ENCODE data around the gene RTP3.

The RTP3 gene

DNA sequence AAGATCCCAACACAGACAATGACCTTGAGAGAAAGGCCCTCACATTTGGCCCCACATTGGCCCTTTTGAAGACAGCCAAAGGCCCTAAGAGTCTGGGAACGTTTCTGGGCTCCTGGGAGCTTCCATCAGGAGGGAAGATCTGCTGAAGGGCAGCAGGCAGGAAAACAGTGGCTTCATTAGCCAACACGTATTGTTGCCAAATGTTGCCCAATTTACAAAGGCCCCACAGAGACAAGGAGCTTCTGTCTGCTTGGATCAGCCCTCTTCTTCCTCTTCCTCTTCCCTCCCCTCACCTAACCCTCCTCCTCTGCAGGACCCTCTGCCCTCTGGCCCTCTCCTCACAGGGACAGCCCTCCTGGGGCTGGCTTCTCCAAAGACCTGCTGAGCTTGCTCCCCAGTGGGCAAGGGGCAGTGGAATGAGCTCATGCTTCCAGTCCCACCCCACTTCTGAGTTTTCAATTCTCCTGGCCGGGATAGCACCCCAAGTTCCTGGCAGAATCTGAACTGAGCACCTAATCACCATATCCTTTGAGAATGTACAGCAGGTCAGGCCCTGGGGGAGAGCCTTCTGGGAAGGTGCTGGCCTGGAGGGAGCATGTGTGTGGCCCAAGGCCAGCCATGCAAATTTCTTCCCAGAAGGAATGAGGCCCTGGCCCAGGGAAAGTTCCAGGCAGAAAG is 28.0 kb upstream of the RTP3 start:
- no peak for DNase-seq

DNA sequence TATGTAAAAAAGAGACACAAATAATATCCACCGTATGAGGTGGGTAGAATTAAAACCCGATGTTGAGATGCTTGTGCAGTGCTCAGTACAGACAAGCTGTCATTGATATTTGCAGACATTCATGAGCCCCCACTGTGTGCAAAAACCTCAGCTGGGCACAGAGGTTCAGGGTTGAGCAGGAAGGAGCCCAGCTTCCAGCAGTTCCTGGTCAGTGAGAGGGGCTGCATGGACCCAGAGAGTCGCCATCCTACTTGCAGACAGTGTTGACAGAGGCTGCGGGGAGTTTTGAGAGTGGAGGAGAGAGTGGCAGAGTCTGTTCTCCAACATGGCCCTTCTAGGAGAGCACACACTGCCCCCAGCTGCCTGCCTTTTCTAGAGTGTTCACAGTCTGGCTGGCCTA is 26.9 kb upstream of the RTP3 start:
- DNase-seq = no peak

DNA sequence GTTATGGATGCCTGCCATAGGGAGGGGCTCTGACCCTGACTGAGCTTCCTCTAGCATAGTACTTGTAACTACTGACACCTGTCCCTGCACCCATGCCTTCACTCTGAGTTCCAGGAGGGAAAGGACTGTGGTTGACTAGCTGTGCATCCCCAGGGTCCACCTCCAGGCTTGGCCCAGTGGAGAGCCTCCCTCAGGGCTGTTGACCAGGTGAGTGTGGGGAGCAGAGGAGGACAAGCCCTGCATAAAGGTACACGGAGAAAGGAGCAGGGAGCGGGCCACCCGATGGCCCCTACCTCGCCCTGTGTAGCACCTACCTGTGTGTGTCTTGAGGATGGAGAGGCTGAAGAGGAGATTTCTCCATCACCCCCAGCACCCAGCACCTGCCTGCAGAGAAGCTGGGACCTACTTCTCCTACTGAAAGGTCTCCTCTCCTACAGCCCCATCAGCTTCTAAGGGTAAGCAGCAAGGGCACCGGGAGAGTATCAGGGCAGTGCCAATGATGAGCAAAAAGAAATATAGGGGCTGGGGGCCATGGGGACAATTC is 26.3 kb upstream of the RTP3 start:
- DNase-seq = no peak

DNA sequence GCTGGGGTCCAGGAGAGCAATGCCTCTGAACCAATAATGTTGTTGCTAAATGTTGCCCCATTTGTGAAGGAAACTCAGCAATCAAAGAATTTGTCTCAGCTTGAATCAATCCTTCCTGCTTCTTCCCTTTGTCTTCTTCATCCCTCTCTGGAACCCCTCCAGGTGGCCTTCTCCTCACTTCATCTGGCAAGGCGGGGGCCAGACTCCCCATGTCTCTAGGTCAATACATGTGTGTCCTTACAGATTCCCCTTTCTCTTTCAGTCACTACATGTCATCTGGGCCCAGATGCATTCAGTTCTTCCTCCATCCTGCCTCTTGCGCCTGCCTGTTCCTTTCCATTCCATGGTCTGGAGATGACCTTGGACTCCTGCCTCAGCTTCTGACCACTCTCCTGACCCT is 25.0 kb upstream of the RTP3 start:
- DNase-seq = no peak

DNA sequence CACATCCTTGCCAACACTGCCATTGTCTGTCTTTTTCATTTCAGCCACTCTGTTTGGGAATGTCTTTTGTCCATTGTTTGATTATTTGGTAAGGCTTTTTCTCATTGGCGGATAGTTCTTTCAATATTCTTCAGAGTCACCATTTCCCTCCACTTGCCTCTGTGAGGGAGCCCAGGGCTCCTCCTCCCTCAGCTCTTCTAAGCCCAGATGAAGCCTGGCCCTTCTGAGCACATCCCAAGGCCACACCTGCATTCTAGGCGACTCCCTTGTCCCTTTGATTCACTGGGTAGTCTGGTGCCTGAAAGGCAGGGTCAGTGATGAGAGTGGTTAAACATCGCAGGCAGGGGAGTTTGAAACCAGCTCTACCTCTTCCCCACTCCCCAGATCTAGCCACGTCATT is 20.6 kb upstream of the RTP3 start:
- no peak for DNase-seq

DNA sequence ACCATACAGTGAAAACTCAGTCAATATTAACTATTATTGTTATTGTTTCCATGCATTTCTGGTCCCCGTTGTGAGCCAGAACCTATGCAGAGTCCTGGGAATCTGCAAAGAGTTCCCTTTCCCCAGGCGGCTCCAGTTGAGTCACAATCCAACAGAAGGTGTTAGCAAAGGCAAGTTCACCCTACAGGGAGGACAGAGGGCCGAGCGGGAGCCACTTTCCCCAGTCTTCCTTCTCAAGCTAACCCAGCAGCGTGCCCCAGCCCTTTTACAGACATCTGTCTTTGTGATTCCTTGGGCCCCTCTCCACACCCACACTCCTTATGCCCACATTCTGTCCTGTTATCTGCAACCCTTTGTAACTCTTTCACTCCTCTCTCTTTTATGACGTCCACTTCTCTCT is 20.0 kb upstream of the RTP3 start:
- no peak for DNase-seq

DNA sequence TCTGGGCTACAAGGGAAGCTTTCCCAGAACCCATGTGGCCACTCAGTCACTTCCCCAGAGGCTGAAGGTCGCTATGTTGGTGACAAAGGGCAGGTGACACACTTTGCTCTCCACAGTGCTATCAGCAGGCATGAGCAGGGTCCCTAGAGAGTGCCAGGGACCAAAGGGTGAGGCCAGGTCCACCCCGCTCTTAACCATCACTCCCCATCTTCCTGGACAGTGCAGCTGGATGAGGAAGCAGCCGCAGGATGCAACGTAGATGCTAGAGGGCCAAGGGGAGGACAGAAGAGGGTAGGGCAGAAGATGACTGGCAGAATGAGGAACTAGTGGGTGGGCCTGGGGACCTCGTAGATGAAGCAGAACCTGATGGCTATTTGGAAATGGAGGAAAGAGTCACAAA is 19.4 kb upstream of the RTP3 start:
- DNase-seq = no peak

DNA sequence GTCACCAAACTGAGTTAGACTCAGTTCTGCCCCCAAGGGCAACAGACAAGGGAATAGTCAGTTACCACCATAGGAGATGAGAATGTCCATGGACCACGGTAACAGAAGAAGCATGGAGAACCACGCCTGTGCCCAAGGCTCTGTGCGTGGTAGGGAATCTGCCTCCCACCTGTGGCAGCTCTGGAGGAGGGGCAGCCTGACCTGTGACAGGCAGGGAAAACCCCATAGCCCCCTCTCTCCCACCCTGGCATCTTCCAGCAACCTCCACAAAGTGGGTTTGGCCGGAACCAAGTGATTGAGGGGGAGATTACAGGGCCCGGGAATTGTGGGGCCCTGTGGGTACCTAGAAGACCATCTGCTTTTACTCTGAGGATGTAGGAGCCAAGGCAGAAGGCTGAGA is 18.8 kb upstream of the RTP3 start:
- DNase-seq = no peak

DNA sequence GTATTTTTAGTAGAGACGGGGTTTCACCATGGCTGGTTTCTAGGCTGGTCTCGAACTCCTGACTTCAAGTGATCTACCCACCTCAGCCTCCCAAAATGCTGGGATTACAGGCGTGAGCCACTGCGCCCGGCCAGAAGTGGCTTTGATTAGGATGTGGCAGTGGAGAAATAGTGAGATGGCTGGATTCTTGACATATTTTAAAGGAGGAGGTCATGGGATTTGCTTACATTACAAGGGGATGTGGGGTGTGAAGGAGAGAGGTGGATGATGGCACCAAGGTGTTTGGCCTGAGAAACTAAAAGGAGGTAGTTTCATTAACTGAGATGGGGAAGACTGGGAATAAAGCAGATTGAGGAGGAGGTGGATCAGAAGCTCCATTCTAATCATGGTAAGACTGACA is 18.1 kb upstream of the RTP3 start:
- no peak for DNase-seq

DNA sequence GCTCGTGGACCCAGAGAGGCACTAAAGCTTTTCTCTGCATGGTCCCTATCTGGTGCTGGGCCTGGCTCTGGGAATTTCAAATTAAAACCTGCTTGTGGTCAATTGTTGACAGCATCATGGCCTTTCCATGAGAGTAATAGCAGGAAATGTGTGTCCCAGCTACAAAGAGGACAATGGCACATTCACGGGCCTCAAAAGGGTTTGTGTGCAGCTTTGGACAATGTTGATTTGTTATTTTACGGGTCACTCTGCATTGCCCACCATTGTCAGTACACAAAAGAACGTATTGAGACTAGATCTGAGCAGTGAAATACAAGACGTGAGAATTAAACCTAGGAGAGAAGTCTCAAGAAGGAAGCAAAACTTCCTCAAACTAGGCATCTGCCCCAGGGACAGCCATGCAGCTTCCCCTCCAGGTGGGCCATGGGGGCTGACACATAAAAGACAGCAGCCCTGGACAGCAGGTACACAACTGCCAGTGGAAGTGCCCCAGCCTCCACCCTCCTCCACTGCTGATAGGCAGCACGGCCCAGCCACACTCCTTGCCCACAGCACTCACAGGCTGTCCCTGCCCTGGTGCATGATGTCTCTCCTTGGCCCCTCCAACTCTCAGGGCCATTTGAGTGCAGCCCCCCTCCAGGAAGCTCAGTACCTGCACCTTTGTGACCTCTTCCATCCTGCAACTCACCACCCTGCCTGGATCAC is 17.1 kb upstream of the RTP3 start:
- no peak for DNase-seq

DNA sequence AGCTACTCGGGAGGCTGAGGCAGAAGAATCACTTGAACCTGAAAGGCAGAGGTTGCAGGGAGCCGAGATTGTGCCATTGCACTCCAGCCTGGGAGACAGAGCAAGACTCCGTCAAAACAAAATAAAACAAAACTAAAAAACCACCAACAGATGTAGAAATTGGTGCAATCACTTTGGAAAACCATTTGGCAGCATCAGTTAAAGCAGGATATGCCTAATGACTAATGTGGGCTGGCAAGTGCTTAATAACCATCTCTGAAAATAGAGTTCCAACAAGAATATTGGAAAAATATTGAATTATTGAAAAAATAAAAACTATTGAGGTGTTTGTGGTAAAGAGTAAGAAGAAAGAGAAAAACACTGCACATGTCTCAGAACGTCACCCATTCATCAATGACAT is 16.1 kb upstream of the RTP3 start:
- DNase-seq = no peak

DNA sequence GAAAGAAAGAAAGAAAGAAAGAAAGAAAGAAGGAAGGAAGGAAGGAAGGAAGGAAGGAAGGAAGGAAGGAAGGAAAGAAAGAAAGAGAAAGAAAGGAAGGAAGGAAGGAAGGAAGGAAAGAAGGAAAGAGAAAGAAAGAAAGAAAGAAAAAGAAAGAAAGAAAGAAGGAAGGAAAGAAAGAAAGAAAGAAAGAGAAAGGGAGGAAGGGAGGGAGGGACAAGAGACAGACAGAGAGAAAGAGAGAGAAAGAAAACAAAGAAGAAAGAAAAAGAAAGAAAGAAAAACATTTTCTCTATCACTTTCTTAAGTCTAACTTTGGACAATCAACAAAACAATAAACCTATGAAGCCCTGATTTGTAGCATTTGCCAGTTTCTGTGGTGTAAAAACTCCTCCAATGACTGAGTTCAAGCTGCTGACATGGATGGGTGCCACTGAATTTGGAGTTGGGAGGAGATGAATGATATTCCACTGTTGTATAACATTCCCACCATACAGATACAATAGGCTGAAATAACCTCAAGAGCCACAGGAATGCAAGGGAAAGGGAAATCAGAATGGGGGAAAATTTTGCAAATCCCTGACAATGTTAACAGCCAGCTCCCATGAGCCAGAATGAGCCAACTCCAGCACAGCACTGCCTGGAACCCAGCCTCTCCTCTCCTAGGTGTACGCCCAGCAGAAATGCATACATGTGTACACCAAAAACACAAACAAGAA is 15.0 kb upstream of the RTP3 start:
- no peak for DNase-seq

DNA sequence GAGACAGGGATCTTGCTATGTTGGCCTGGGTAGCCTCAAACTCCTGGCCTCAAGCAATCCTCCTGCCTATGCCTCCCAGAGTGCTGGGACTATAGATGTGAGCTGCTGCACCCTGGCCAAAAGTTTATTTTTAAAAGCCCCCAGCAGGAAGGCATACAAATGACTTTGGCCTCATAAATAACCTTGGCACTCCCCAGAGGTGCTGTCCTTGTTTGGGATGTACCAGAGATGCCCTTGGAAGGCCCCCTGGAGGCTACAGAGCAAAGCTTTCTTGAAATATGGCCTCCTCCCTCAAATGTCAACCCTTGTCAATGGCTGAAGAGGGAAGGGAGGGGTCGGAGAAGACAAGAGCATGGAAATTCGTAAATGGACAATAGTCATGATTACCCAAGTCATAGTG is 14.0 kb upstream of the RTP3 start:
- DNase-seq = no peak

DNA sequence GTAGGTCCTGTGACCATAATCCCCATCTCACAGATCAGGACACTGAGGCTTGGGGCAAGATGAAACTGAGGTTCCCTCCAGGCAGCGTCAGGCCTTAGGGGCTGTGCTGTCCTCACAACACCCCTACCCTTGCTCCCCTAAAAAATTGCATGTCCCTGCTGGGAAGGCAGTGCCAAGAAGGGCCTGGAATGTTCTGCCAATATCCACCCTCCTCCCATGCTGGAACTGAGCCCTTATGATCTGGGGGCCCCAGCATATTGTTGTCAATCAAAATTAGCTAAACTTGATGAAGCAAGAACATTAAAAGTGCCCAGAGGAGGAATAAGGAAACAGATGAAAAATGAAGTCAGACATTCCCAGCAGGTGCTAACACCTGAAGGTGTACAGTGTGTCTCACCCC is 13.4 kb upstream of the RTP3 start:
- DNase-seq = no peak

DNA sequence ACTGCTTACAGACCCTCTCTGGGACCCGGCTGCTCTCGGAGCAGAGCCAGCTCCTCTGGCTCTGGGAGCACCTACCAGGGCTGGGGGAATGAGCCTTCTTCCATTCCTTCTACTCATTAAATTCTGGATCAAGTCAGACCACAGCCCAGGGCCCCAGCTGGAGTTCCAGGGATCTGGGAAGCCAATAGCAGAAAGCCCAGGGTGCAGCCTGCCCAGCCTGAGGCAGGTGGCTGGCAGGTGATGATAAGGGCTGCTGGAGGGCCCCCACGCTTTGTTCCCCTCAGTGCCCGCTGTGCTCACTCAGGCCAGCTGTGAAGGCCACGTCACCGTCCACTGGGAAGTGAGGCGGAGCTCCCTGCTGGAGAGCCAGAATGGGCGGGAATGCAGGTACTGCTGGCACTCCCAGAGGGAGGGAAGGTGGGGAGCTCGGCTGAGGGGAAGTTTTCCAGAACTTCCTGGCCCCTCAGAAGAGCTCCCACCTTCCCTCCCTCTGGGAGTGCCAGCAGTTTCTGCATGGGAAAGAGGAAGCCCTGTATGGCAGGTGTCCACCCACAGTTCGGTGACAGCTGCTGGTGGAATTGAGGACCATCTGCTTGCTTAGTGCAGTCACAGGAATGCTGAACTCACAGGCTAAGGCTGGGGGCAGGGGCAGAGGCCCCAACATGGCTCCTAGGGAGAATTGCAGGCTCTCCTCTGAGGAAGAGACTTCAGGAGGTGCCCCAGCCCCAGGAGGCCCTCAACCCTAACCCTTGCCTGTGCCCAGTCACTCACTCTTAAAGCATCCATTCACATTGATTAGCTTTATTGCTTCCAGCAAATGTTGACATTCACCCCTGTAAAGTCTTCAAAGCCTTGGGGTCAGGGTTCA is 12.6 kb upstream of the RTP3 start:
- no peak for DNase-seq

DNA sequence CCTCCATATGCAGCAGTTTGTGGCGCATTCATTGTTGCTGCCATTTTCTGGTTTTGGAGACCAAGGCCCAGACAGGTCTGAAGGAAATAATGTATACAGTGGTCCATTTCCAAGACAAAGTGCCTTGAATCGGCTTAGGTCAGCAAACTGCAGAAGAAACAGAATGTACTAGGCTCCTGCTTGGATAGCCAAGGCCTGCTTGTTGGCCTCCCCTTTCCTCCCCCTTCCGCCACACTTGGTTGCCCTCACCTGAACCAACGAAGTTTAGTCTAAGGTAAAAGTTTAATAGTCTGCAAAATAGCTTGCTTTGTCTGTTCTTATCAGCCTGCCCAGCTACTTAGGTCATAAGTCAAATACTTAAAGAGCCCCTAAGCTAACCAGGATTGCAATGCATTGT is 12.0 kb upstream of the RTP3 start:
- DNase-seq = no peak

DNA sequence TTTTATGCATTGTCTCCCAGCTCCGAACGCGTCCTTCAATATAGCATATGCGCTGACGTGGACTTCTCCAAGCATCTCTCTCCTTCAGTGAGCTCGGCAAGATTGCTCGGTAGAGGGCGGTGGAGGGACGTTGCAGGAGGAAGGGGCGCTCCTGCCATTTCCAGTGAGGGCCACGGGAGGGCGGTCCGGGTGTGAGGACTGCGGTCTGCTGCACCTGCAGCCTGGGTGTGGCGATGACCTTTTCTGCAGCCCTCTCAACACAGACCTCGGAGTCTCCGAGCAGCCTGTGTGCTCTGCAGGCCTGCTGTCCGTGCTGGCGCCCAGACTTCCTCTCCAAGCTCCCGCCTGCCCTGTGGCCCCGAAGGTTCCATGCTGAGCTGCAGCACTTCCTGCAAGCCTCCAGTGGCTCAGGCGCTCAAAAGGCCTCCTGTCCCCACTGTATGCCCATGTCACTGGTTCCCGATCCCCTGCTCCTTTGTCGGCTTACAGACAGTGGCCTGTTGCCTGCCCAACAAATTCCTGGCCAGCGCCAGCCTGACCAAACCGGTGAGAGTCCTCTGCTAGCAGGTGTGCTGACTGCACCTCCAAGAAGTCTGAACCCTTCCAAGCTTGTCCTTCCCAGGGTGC is 8.9 kb upstream of the RTP3 start:
- DNase-seq = peak; percentile 71

DNA sequence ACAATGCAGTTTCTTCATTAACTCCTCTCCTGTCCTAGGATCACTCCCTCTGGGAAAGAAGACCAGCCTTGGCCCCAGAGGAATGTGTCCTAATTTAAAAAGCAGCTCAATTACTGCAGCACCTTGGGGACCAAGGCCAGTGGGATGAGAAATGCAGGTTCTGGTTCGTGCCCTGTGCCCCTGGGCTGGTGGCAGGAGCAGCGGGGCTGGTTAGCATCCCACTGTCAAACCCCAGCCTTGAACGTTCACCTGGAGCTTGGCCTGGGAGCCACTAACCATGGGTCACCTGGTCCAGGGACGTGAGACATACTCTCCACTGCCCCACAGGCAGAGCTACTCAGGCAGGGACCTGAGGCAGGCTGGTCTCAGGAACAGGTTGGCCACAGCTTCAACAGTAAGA is 8.4 kb upstream of the RTP3 start:
- DNase-seq = no peak

DNA sequence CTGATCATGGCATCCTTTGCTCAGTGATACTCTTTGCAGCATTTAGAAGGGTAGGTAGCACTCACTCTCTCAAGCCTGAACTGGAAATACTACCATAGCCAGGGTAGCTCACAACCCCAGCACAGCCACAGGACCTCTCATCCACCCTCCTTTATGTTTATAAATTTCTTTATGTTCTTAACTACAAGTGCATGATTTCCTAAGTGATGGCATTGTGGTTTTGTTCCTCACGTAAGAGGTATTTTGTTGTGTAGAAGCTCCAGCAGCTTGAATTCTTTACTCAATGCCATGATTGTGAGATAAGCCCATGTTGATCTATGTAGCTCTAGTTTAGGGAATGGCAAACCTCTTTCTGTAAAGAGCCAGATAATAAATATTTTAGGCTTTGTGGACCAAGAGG is 7.9 kb upstream of the RTP3 start:
- no peak for DNase-seq

DNA sequence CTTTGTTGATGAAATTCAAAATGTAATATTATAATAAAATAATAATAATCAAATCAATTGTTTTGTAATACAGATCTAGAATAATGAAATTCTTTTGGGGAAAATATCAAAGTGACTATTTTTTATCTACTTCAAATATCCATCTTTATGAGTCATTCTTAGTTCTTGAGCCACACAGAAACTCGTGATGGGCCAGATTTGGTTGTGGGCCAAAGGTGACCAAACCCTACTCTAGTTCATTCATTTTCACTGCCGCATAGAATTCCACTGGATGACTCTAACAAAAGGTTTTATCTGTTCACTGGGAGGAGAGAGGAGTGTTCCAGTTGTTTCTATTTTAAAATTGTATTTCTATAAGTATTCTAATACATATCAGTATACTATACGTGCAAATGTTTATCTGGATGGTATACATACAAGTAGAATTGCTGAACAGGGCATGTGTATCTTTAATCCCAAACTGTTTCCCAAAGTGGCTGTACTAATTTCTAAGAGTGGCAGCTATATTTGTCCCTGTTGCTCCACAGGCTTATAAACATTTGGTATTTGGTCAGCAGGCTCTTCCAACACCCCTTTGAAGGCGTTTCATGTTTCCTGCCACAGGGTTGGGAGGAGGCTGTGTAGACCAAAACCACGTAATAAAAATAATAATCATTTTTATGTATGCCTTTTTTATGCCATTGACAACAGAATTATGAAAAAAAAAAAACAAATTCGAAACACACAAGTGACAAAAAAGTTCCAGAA is 7.3 kb upstream of the RTP3 start:
- no peak for DNase-seq

DNA sequence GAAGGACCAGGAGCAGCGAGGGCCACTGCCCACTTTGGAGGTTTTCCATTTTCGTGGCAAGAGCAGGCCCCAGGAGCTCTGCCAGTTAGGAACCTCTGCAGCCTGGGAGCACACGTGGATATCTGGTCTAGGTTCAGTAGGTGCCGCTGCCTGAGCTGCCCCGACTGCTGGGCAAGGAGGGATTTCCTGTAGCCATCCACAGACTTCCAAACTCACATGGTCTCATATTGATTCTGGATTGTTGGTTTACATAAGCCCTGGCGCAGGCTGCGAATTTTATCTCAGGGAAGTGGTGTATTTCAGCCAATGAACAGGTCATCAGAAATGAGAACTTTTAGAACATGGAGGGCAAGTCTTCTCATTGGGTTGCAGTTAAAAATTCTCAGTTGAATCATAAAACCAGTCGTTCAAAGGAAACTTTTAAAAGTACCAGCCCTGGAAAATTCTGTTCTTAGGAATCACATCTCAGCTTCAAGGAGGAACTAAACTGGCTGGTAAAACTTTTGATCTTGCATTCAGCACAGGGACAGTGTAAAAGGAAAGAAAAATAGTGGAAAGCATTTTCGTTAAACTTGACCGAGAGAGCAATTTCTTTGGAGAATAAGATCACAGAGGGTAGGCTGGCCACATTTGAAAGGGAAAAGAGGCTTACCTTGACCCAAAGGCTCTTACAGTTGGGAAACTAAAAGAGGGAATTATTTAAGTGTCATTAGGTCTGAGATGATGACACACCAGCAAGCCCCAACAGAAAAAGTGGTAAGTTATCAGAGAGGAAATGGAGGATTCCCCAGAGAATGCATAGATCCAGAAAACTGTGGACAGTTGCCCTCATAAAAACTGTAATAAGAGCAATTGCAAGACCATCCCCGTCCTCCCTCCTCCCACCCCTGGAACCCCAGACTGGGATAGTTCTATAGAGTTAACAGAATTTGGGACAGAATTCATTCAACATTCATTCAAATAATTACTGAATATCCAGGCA is 6.4 kb upstream of the RTP3 start:
- DNase-seq = no peak

Data from NCI-H1048 (cell line).